Measurements from ENCODE around the gene UBE2E2.
A peak's percentile ranks its signal among the peaks of the same experiment; 100 is the strongest.
"Not testable (repeated sequence)": the region's sequence is repeated elsewhere in the genome, so short reads cannot be mapped to it uniquely, and the experiment has no call there.

UBE2E2 gene

GRCh38 chr3:23594066-23594465 is 390.9 kb downstream of the UBE2E2 start:
- no peak for DNase-seq

- DNase-seq: peak; percentile 71
Measured at GRCh38 chr3:23594894-23595670, 392.0 kb downstream of the UBE2E2 start.

GRCh38 chr3:23595851-23596250 is 392.7 kb downstream of the UBE2E2 start:
- no peak for DNase-seq

- DNase-seq: peak; percentile 72
Measured at GRCh38 chr3:23600167-23600871, 397.2 kb downstream of the UBE2E2 start.

GRCh38 chr3:23601091-23601822 is 398.1 kb downstream of the UBE2E2 start:
- peak; percentile 16 for DNase-seq

- no peak for DNase-seq
Measured at GRCh38 chr3:23602971-23603370, 399.8 kb downstream of the UBE2E2 start.

GRCh38 chr3:23607184-23607847 is 404.2 kb downstream of the UBE2E2 start:
- no peak for DNase-seq

GRCh38 chr3:23608650-23609049 is 405.5 kb downstream of the UBE2E2 start:
- no peak for DNase-seq

GRCh38 chr3:23611737-23612295 is 408.7 kb downstream of the UBE2E2 start:
- peak; percentile 72 for DNase-seq

GRCh38 chr3:23612296-23612891 is 409.3 kb downstream of the UBE2E2 start:
- DNase-seq: peak; percentile 73

GRCh38 chr3:23615068-23615467 is 411.9 kb downstream of the UBE2E2 start:
- no peak for DNase-seq

GRCh38 chr3:23618475-23618874 is 415.3 kb downstream of the UBE2E2 start:
- not testable (repeated sequence) for DNase-seq

GRCh38 chr3:23619705-23620637 is 416.8 kb downstream of the UBE2E2 start:
- DNase-seq: no peak

- no peak for DNase-seq
Measured at GRCh38 chr3:23620638-23621015, 417.5 kb downstream of the UBE2E2 start.

- DNase-seq: no peak
Measured at GRCh38 chr3:23623844-23624243, 420.7 kb downstream of the UBE2E2 start.

GRCh38 chr3:23624305-23624704 is 421.2 kb downstream of the UBE2E2 start:
- DNase-seq: no peak

- no peak for DNase-seq
Measured at GRCh38 chr3:23626442-23626841, 423.3 kb downstream of the UBE2E2 start.

- peak; percentile 47 for DNase-seq
Measured at GRCh38 chr3:23629181-23629894, 426.2 kb downstream of the UBE2E2 start.

GRCh38 chr3:23633261-23633960 is 430.3 kb downstream of the UBE2E2 start:
- no peak for DNase-seq

GRCh38 chr3:23637339-23637738 is 434.2 kb downstream of the UBE2E2 start:
- DNase-seq: no peak

Data from fibroblast of skin of right quadriceps (primary cell).